HG03135 (cell line): ENCODE data around the gene BTD.

Experiments used
- ATAC-seq: cut with Tn5 transposase; IDR thresholded peaks from one replicate; pipeline ENCODE4 v1.9.1; 2021; ENCODE audit warnings: mild to moderate bottlenecking, moderate library complexity; ENCODE audit not compliant: unreplicated experiment

Gene BTD

GRCh38 chr3:15601399-15602145, at the start of gene BTD, which contains the start of gene HACL1:
Gene BTD (plus strand): TSS chr3:15601745. CDS start chr3:15635440, 33,695 bp downstream.
Gene HACL1 (minus strand): TSS chr3:15601569. CDS start chr3:15601463, 106 bp downstream.
- ATAC-seq: peak; percentile 95

- no peak for ATAC-seq
Observed at GRCh38 chr3:15551902-15552301, 49.6 kb upstream of the BTD start.

DNA sequence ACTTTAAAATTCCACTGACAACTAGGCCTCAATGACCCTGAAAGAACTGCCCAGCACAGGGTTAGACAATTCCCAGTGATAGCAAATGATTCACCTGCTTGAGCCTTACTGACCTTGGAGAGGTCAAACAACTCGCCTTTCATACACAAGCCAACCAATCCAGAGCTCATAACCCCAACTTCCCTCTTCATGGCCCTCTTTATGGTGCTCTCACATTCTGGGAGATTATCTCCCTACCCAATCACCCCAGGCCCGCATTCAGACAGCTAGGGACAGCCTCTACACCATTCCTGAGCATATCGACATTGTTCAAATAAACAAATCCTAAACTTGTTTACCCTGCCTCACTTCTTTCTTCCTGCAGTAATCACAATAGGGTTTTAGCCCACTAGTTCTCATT, 47.8 kb upstream of the BTD start:
- no peak for ATAC-seq

- ATAC-seq: peak; percentile 87
Observed at GRCh38 chr3:15556512-15556911, 45.0 kb upstream of the BTD start.

DNA sequence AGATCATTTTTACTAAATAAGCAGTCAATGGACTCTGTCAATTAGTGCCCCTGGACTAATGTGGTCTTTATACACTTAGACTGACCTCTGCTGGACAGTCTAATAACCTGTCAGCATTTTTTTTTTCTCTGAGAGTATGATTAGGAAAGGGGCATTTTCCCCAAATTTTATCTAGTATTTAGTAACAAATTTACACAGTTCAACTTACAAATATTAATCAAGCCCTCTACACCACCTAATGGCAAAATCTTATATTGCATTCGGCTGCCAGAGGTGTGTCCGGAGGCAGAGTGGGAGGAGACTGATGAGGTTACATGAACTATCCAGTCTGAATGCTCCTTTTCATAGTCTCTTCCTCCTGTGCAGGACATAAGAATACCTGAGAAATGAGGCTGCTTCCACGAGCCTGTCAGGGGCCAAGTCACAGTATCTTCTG, 44.0 kb upstream of the BTD start:
- ATAC-seq: peak; percentile 59

DNA sequence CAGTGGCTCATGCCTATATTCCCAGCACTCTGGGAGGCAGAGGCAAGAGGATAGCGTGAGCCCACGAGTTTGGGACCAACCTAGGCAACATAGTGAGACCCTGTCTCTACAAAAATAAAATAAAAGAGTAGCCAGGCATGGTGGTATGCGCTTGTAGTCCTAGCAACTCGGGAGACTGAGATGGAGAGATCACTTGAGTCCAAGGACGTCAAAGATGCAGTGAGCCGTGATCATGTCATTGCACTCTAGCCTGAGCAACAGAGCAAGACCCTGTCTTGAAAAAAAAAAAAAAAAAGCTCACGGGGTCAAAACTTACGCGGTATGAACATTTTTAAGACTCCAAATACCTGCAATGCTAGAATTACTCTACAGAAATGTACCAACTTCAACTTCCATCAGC, 43.0 kb upstream of the BTD start:
- no peak for ATAC-seq

- no peak for ATAC-seq
Observed at GRCh38 chr3:15562560-15562959, 39.0 kb upstream of the BTD start.

- no peak for ATAC-seq
Observed at GRCh38 chr3:15563190-15563589, 38.4 kb upstream of the BTD start.

DNA sequence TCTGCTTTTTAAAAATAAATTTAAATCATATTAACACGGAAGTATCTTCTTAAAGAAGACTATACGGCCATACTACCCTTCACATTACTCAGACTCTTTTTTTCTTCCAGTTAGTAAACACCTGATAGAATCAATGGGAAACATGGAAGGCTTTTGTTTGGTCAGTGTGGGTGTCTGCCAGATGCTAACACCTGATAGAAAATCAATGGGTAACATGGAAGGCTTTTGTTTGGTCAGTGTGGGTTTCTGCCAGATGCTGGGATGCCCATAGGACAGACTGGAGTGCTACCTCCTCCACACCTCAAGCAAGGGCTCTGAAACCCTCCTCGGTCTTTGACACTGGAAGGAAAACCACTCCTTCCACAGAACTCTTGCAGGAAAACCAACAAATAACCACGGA, 29.4 kb upstream of the BTD start:
- no peak for ATAC-seq

DNA sequence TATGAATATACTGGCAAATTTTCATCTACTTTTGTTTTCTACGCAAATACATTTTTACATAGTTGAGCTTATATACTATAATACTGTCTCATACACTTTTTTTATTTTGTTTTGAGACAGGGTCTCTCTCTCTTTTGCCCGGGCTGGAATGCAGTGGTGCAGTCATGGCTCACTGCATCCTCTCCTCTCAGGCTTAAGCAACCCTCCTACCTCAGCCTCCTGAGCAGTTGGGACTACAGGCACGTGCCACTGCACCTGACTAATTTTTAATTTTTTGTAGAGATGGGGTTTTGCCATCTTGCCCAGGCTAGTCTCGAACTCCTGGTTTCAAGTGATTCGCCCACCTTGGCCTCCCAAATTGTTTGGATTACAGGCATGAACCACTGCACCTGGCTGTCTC, 26.1 kb upstream of the BTD start:
- no peak for ATAC-seq

DNA sequence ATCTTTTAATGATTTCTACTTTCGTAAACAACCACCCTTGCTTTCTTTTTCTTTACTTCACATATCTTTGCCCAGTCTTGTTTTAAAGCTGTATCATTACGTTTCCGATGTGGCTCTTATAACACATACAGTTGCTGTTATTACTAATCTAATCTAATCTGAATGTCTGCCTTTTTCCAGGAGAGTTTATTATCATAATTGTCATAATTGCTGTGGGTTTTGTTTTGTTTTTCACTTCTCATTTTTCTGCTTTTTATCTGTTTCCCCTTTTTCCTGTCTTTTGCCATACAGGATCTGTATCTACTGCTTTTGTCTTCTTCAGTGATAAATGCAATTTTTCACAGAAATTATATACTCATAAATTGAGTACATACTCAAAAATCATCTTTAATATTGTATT, 25.1 kb upstream of the BTD start:
- ATAC-seq: no peak

DNA sequence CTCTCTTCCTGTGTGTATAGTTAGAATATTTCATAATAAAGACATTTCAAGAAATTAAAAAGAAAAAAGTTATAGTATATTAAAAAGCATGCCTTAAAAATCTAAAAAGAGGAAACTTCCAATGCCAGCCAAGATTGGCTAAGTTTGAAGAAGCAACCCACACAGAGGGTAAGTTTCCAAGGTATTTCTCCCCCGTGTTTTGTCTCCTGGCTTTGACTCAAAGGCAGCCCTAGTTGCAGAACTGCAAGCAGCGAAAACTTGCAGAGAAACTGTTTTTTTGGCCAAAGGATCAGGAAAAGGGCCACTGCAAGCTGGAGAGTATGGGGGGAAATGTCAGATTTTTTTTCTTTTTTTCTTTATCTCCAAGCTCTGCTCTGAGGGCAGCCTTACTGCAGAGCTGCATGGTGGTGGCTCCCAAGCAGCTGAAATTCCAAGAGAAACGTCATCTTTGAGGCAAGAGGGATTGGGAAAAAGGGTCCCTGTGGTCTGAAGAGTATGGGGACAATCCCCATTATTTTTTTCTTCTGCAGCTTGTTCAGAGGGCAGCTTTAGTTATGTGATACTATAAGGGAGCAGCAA, 23.2 kb upstream of the BTD start:
- no peak for ATAC-seq

- ATAC-seq: no peak
Observed at GRCh38 chr3:15579051-15579450, 22.5 kb upstream of the BTD start.

GRCh38 chr3:15581471-15582394, 19.8 kb upstream of the BTD start:
- ATAC-seq: no peak

GRCh38 chr3:15585111-15585845, 16.3 kb upstream of the BTD start:
- ATAC-seq: no peak

GRCh38 chr3:15591242-15591641, 10.3 kb upstream of the BTD start:
- ATAC-seq: no peak

DNA sequence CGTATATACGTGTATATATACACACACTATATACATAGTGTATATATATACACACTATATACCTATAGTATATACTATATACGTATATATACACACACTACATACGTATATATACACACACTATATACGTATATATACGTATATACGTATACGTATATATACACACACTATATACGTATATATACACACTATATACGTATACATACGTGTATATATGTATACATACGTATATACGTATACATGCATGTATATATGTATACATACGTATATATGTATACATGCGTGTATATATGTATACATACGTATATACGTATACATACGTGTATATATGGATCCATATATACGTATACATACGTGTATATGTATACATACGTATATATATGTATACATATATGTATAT, 9.6 kb upstream of the BTD start:
- no peak for ATAC-seq

GRCh38 chr3:15592968-15593367, 8.6 kb upstream of the BTD start:
- no peak for ATAC-seq

DNA sequence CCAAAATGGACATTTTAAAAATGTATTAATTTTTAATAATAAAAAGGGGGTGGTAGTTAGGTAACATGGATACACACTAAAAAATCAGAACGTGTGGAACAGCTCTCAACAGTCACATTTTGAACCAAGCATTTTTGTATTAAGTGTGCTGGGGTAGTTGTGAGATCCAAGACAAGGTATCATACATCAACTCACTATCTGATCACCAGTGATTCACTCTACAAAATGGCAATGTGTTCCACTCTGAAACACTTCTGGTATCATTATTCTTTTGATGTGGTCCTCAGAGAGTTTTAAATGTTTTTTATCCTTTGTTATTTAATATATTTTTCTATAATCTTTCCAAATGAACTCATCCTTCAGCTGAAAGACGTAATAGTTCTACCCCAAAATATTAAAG, 5.6 kb upstream of the BTD start:
- ATAC-seq: no peak

DNA sequence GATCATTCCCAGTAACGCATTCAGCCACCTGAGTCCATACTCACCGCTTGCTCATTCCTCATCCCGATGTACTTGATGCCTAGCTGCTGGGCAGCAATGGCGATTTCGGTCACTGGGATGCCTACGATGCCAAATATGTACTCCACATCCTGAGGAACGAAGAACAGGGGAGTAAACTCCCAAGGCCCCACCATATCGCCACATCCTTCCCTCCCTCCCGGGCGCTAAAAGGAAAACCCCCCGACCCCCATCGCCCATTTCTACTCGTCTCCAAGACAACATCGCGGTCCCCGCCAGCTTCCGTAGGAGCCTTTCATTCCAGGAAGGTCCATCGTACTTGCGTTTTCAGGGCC, 523 bp upstream of the BTD start:
- peak; percentile 19 for ATAC-seq

DNA sequence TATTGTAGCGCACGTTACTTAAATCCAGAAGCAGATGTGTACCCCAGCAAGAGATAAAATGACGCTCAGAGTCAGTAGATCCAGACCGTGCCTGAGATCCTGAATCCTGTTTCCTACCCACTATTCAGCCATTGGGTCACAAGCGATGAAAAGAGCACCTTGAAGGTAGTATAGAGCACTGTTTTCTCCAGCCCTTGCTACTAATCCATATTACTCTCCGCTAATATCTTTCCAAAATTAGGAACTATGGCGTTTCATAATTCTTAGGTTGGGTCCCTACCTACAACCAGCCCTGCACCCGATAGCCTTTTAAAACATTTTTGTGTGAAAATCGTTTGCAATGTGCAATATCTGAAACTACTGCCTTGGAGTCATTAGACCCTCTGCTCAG, 596 bp downstream of the BTD start:
- peak; percentile 10 for ATAC-seq
